ENCODE results near the gene MECP2.

The MECP2 gene

DNA sequence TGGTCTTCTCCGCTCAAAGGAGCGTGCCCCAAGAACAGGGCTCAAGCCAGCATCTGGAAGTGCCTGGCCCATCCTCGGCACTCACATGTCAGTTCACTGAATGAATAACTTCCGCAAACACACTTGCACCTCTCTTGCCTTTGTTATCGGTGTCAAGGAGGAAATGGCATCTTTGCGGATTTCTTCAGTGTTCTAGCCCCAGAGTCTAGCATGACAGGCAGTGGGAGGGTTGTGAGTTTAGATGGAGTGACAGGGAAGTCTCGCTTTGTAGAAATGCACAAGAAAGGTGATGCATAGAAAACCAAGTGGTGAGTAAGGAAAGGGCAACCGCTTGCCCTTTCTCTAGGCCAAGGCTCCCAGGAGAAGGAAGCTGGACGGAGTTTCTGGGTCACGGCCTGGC is 17.6 kb upstream of the MECP2 start:
- no peak for DNase-seq

DNA sequence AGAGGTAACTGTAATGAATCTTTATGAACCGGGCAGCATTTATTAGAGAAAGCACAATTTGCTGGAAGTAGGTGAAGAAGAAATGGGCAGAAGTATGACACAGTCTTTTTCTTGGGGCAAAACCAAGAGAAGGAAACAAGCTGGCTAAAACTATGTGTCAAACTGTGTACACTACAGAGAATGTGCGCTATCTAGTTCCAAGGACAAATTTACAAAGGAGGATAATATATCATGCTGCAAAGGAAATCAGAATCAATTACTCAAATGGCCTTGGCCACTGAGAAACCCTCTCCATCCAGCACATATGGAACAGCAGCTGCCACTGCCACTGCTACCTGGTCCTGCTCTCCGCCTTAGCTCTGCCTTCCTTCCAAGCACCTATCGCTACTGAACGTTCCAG is 17.1 kb upstream of the MECP2 start:
- no peak for DNase-seq

DNA sequence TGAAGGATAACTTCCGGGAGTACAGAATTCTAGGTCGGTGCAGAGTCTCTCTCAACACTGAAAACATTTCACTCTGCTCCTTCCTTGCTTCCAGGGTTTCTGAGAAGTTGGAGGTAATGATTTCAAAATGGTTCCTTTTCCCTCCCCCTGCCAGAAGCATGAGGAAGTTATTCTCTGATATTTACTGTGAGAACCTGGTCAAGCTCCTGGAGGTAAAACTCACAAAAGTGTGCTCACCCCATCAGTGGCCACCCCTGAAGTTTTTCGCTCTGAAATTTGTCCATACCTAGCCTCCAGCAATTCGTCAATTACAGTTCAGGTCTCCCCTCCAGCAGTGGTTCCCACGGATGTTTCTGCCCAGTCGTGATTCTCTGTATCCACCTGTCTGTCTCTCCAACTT is 16.2 kb upstream of the MECP2 start:
- DNase-seq: no peak

DNA sequence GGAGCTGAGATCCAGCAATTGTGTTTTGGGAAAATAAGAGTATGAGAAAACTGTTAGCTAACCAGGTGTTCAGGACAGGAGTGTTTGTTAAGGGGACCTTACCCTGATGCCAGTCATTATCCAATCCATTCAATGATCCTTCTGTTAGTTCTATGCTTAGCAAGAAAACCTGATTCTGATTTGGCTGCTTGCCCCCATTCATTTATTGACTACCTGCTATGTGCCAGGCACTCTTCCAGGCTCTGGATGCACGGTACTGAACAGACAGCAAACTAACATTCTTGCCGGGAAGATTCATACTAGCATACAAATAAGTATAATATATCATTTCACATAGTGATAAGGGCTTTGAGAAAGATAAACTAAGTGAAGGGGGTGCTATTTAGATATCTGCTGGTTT is 1.0 kb upstream of the MECP2 start:
- DNase-seq: no peak

DNA sequence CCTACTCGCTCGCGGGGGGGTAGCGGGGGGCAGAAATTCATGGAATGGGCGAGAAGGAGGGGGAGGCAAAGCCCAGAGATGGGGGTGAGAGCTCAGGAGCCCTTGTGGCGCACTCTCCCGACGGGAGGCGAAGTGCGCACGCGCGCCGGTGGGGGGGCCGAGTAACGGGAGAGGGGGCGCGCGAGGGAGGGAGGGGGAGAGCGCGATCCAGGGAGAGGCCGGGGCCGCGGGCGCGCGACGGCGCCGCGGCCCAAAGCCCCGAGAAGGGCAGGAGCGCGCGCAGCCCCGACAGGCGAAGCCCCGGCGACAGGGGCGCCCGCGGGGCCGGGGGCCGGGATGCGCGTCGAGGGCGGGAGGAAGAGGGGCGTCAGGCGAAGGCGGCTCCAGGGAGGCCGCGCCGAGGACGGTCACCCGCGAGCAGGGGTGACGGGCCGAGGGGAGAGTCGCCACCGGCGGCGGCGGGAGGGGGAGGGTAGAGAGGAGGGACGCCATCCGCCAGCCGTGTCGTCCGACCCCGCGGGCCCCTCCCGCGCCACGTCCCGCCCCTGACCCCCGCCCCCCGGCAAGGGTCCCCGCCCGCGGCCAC is 421 bp downstream of the MECP2 start:
- DNase-seq: peak; percentile 27

DNA sequence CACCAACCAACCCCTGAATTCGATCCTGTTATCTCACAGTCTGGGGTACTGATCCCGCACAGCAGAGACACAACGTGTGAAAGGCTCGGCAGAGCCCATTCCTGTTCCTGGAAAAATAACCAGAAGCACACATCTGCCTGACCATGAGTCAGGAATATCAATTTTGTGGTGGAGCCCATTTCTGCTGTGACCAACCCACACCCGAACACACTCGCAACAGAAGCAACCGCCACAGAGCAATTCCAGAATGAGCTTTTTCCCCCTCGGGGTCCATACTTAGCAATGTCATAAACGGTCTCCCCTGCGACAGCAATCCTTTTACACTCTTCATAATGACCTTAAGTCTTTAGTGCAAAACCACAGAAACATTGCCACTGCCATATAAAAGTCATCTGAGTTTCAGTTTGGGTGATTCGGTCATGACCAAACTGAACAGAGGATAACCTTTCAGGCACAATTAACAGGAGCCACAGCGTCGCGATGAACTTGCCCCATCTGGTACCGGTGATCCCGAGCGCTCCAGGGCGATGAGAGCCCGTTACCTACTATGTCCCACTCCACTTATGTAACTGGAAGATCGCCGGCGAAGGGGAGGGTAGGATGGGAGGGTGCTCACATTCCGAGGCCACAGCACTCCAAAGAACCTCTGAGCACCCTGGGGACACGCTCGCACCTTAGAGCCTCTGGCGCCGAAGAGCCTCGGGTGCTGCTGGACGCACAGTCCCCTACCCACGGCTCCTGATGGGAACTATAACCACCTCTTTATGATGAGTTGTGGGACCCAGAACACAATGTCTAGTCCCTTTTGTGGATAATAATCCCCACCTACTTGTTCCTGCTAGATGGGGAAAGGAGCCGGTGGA is 1.1 kb downstream of the MECP2 start:
- no peak for DNase-seq

DNA sequence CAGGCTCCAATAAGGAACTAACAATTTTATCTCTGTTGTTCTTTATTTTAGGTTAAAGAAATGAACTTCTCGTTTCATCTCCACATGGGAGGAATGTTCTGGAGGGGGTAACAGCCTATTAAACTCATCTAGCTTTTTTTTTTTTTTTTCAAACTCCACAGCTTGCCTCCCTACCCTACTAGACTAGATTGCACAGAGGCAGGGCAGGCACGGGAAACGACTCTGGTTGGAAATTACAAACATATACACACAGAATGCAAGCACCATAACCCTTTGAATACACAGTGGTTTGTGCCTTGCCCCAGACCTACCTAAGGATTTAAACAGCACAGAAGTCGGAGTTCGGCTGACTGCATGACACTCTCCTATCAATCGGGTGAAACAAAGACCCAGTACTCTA is 2.7 kb downstream of the MECP2 start:
- no peak for DNase-seq

DNA sequence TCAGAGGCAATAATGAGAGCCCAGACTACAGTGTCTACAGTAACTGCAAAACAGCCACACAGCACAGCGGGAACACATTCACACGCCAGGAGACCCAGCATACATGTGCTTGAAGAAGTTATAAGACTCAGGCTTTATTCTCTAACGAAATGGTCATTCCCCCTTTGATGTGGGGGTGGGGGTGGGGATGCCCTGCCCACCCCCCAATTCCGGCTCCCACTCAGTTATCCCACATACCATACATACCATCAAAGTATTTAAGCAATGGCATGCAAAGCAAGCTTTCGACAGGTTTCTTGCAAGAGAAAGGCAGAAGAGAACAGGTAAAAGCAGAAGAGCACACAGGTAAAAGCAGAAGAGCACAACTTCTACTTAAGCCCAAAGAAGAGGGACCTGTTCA is 3.6 kb downstream of the MECP2 start:
- no peak for DNase-seq

DNA sequence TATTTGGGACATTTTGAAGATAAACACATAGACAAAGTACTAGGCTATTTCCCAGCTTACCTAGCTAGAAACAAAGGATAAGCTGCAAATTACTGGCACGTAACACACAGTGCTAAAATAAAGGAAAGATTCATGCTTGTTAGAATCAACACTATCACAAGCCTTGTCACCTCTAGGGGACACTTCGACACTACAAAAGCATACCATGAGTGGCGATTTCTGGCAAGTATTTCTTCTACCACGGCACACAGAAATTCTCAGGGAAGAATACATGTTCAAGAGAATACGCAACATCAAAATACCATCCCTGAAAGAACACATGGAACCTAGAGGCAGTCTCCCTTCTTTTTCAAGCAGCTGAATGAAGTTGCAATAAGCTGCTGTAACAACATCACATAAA is 5.1 kb downstream of the MECP2 start:
- no peak for DNase-seq

DNA sequence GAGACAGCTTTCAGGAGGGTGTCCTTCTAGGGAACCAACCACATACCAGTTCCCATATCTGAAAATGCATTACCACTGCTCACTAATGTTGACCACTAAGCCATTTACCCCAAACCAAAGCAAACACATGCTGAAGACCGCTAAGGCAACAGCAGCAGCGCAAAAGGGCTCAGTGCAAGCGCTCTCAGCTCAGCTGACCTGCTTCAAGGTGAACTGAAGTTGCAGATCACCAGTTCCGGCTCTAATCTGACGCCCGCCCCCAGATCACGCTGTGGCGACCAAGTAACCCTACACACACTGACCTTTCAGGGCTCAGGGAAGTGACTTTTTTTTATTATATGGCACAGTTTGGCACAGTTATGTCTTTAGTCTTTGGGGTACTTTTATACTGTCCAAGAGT is 5.8 kb downstream of the MECP2 start:
- DNase-seq: no peak

DNA sequence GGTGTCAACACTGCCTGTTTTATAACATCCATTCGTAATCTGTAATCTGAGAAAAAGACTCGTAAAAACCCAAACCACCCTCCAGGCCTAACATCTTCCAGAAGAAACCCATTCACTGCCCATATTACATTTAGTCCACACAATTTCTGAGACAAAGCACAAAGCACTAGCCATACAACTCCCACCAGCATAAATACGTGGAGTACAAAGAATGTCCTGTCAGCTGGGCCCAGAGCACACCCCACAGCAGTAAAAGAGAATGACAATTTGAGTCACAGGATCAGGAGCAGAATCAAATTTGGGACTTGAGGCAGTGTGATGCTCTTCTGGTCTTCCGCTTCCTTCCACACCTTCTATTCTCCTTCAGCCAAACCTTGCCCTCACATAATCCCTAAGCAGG is 6.8 kb downstream of the MECP2 start:
- DNase-seq: no peak

DNA sequence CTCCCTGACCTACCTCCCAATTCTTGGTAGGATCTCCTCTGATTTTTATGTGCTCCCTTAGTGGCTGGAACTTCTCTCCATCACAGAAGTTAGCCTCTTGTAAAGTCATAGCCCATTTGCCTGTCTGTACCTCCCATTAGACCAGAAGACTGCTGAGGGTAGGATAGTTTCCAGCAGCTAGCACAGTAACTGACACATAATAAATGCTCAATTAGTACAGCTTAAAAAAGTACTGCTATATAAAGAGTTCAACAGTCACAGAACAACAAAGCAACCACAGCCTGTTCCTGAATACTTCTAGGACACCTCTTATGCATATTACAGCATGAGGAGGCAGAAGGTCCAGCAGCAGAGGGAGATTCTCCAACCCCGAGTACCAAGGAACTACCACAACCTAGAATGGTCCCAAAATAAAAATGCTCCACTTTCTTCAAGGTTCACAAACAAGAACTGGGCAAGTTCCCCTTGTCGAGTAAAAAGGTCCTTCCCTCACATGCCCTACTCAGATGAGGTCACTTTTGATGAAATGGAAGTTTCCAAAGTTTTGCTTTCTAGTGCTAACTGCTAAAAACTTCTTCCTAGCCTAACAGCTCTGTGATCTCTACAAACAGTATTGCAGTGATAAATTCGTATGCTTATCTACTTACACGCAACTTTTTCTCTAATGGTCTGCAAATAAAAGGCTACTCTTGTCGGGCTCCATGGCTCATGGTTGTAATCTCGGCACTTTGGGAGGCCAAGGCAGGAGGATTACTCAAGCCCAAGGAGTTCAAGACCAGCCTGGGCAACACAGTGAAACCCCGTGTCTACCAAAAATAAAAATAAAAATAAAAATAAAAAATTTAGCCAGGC is 12.8 kb downstream of the MECP2 start:
- no peak for DNase-seq

DNA sequence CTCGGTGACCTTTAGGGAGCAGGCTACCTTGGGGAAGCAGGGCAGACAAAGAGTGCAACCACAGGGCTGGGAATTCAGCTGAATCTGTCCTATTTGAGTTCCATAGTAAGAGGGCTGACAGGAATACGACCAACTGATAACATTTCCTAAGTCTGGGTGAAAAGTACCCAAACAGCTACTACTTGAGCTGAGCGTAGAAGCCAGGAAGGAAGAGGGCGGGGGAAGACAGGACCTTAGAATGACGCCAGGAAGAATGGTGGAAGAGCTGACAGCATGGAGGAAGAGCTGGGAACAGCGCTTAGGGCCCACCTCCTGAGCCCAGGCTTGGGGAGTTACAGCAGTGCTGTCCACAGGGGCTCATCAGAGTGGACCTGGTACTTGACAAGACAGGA is 14.4 kb downstream of the MECP2 start:
- DNase-seq: no peak

DNA sequence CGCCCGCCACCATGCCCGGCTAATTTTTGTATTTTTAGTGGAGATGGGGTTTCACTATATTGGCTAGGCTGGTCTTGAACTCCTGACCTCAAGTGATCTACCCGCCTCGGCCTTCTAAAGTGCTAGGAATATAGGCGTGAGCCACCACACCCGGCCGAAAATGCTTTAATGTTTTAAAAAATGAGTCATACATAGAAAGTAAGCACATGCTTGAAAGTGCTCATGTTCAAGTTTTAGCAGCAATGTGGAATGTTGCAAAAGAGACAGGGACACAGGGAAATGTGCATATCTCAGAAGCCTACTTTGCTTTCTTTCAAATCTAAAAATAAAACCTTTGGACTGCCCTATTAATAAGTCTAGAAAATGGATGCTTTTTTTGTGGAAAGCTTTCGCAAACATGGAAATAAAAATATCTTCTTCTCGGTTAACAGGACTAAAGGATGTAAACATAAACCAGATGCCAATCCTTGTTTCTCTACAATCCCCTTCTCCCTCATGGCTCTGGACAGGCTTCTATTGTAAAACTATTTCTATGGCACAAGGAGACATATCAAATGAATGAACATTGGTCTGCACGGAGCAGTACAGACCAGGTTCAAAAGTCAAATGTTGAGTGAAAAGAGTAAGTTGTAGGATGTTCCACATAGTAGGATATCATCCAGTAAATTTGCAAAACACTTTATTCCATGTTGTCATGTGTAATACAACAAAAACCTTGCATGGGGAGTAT is 15.0 kb downstream of the MECP2 start:
- no peak for DNase-seq

DNA sequence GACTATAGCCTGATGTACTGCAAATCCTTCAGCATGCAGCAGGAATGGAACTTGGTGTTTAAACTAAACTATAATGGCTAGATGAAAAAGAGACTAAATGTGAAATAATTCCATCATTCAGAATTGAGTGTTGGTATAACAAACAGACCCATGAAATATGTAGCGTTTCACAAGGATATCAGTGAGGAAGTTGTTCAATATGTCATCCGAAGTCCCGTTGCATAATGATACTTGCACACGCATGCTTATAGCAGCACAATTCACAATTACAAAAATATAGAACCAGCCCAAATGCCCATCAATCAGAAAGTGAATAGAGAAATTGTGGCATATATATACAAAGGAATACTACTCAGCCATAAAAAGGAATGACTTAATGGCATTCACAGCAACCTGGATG is 20.4 kb downstream of the MECP2 start:
- no peak for DNase-seq

DNA sequence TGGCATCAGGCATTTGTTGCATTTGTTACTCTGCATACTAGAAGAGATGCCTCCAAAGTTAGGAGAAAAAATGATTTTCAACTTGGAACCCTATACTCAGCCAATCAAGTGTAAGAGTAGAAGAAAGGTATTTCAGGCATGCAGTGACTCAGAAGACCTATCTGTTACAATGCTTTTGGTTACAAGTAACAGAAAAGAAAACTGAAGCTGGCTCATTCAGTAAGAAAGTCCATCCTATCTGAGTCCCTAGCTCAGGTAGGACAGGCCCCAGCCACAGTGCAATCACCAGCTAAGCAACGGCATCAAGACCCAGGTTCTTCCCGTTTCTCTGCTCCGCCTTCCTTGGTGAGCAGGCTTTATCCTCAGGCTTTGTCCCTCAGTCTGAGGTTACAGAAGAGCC is 23.3 kb downstream of the MECP2 start:
- DNase-seq: peak; percentile 47

DNA sequence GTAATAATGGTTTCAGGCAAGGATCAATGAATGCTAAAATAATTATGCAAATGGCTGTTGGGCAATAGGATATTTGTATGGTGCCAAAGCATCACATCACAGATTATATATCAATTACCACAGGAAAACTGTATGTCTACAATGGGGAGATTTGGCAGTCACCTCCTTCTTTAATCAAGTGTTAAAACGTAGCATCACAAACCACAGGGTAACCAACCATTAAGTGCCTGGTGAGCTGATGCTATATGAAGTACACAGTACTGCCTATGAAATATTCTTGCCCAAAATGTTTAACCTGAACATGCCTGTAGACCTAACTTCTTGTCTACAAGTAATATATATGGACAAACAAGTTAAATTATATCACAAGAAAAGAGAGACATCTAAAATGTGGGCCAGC is 25.3 kb downstream of the MECP2 start:
- DNase-seq: no peak

DNA sequence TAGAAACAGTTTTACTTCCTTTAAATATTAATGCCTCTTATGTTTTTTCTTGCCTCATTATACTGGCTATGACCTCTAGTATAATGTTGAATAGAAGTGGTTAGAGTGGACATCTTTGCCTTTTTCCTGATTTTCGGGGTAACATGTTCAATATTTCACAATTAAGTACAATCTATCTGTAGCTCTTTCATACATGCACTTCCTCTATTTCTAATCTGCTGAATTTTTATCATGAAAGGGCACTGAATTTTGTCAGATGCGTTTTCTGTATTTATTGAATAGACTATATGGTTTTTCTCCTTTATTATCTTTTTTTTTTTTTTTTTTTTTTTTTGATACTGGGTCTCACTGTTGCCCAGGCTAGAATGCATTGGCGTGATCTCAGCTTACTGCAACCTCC is 29.0 kb downstream of the MECP2 start:
- no peak for DNase-seq

DNA sequence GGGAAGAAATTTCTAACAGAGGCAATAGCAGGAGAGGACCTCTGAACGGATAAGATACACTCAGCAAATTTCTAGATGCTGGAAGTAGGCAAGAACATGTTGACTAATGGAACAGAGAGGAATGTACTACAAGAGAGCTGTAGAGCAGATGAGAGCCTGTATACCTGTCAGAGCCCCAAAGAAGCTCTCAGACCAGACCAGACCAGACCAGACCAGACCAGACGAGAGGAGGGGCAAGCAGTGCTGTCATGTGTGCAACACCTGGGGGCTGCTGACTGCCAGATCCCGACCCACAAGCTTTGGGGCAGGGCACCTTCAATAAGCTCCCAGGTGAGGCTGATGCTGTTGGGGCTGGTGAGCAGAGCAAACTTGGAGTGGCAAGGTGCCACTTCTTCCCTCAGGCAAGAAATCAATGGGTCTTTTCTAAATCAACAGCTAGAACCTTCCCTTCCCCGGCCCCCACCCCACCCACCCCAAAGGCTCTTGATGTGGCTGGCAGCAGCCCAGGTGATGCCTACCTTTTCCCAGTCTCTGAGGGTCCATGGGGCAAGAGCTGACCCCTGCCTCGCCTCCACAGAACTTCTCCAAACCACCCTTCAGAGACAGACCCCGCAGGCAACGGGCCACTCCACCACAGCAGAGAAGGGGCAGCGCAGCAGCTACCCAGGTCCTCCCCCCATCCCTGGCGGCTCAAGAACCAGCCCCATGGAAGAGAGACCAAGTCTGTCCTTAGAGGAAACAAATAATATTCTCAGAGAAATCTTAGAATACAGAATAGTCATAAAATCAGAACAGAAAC is 32.7 kb downstream of the MECP2 start:
- no peak for DNase-seq

DNA sequence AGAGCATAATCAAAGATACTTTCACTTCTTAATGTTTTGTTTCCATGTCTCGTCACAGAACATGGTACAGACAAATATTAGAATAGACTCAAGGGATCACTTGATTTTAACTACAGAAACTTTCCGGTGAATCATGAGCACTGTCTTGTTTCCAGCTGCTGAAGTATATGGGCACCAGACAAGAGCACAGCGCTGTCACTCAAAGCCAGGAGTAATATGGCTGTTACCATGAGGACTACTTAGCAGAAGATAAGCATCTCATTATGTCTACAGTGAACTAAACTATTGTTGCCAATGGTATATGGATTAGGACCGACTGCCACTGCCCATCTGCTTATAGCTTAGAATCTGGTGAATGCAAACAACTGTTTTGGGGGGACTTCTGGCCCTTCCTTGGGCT is 34.3 kb downstream of the MECP2 start:
- DNase-seq: no peak

DNA sequence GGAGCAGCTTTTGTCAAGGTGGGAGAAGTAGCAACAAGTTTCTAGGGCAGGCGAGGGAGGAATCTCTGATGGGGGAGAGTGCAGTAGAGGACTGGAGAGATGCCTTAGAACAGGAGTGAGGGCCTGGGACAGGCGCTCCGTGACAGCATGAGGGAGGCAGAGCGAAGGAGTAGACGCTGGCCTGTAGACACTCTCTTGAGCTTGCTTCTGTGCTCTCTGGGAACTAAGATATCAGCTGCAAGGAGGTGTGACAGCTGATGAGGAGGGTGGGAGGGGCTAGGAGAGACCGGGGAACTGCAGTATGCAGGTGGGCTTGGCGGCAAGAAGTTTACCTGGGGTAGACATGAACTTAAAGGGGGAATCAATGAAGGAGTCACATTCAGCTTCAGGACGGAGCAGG is 35.7 kb downstream of the MECP2 start:
- DNase-seq: no peak

DNA sequence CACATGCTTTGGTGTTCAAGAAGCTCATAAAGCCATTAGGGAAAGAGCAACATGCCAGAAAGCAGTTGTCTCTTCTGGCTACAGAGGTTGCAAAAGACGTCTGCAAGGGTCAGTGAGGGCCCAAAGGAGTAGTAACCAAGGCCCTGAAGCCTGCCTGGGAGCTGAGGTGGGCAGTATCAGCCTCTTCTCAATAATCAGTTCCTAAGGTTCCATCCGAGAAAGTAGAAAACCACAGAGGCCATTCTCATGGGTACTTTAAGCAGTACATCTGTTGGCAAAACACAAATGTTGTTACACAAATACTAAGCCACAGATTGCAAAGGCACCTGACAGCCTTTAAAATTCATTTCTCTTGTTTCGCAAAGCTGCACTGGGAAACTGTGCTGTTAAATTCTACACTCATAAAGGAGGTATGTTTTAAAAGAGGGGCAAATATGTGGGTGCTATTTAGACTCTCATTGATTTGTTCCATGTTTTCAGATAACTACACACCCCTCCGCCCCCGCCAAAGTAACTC is 37.7 kb downstream of the MECP2 start:
- no peak for DNase-seq

Data from kidney glomerular epithelial cell (primary cell).